ENCODE data around the gene KRT4. TPM values are rescaled to one million over a fixed set of nuclear protein-coding genes. Genes with fewer than 3 reads are reported as not detected.

KRT4 gene
- total RNA-seq, 1 donor from 2014 or later: not detected

GRCh38 chr12:52759695-52760094, 54.2 kb downstream of the KRT4 start:
- Histone ChIP-seq H3K36me3 (no peaks in the 10 kb centered on the region), H3K9ac (no peak overlapping the region), H3K79me2 (ENCODE audit: low read depth) (no peaks in the 10 kb centered on the region), H2AFZ (replicated peaks) (no peak overlapping the region), H3K27me3 (peaks cover 35% of the 10 kb centered on the region), H3K4me2 (no peak overlapping the region), H4K20me1 (ENCODE audit: low read depth) (no peaks in the 10 kb centered on the region), H3K4me3 (no peak overlapping the region), H3K9me3 (ENCODE audit: low read depth) (no peaks in the 10 kb centered on the region), H3K4me1 (no peaks in the 10 kb centered on the region), H3F3A (ENCODE audit: low read depth) (no peaks in the 10 kb centered on the region), H3K27ac (no peak overlapping the region)
- Mint-ChIP-seq H3K36me3 (no peaks in the 10 kb centered on the region), H3K9me3 (peaks cover 9% of the 10 kb centered on the region), H3K27ac (no peak overlapping the region), H3K4me1 (no peaks in the 10 kb centered on the region), H3K27me3 (ENCODE audit: insufficient read depth, low read depth) (peaks cover 3% of the 10 kb centered on the region), H3K4me3 (no peak overlapping the region)
- TF ChIP-seq EZH2 (IDR thresholded peaks at IDR 0.05): no peak
- TF ChIP-seq CTCF (IDR thresholded peaks at IDR 0.05): no peak
- TF ChIP-seq EZH2phosphoT487 (IDR thresholded peaks at IDR 0.05): no peak
- no peak for DNase-seq (ENCODE audit: low spot score)

DNA sequence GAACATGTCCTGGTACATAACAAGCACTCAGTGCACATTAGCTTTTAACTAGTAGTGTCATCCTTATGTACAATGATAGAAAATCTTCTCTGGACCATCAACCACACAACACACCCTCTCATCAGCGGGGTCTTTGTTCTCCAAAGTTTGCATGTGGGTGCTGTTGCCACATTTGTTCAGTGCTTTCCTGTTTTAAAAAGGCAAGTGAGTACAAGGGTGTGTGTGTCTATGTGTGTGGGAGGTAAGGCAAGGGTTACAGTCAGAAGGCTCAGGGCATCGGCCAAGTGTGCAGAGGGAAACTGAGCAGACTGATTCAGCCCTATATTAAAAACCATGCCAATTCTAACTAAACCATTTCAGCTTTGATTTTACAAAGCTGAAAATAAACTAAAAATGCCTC, 54.7 kb downstream of the KRT4 start:
- Histone ChIP-seq H3K79me2 (ENCODE audit: low read depth) (no peaks in the 10 kb centered on the region), H3K9ac (no peak overlapping the region), H3K4me2 (no peak overlapping the region), H2AFZ (replicated peaks) (no peak overlapping the region), H3K9me3 (ENCODE audit: low read depth) (no peaks in the 10 kb centered on the region), H3K27me3 (peaks cover 30% of the 10 kb centered on the region), H3K27ac (no peak overlapping the region), H3K36me3 (no peaks in the 10 kb centered on the region), H3F3A (ENCODE audit: low read depth) (no peaks in the 10 kb centered on the region), H3K4me1 (no peaks in the 10 kb centered on the region), H3K4me3 (no peak overlapping the region), H4K20me1 (ENCODE audit: low read depth) (no peaks in the 10 kb centered on the region)
- Mint-ChIP-seq H3K4me1 (no peaks in the 10 kb centered on the region), H3K27me3 (ENCODE audit: insufficient read depth, low read depth) (peaks cover 3% of the 10 kb centered on the region), H3K9me3 (peaks cover 9% of the 10 kb centered on the region), H3K4me3 (no peak overlapping the region), H3K27ac (no peak overlapping the region), H3K36me3 (no peaks in the 10 kb centered on the region)
- DNase-seq (ENCODE audit: low spot score): no peak
- no peak for TF ChIP-seq CTCF (IDR thresholded peaks at IDR 0.05)
- TF ChIP-seq EZH2 (IDR thresholded peaks at IDR 0.05): no peak
- no peak for TF ChIP-seq EZH2phosphoT487 (IDR thresholded peaks at IDR 0.05)

GRCh38 chr12:52757449-52758176, 56.3 kb downstream of the KRT4 start:
- H2AFZ ChIP-seq (replicated peaks): no peak overlapping the region
- Mint-ChIP-seq H3K27ac (no peak overlapping the region), H3K36me3 (no peaks in the 10 kb centered on the region), H3K4me3 (no peak overlapping the region), H3K4me1 (no peaks in the 10 kb centered on the region), H3K9me3 (peaks cover 9% of the 10 kb centered on the region), H3K27me3 (ENCODE audit: insufficient read depth, low read depth) (peaks cover 3% of the 10 kb centered on the region)
- H3K27me3 ChIP-seq: peaks cover 25% of the 10 kb centered on the region
- H3K9ac ChIP-seq: no peak overlapping the region
- no peaks in the 10 kb centered on the region for H3F3A ChIP-seq (ENCODE audit: low read depth)
- H3K36me3 ChIP-seq: no peaks in the 10 kb centered on the region
- no peak overlapping the region for H3K4me2 ChIP-seq
- H3K4me3 ChIP-seq: no peak overlapping the region
- TF ChIP-seq CTCF (IDR thresholded peaks at IDR 0.05) (no peak), EZH2phosphoT487 (IDR thresholded peaks at IDR 0.05) (no peak), EZH2 (IDR thresholded peaks at IDR 0.05) (no peak)
- no peaks in the 10 kb centered on the region for H4K20me1 ChIP-seq (ENCODE audit: low read depth)
- H3K9me3 ChIP-seq (ENCODE audit: low read depth): no peaks in the 10 kb centered on the region
- H3K4me1 ChIP-seq: no peaks in the 10 kb centered on the region
- H3K27ac ChIP-seq: no peak overlapping the region
- DNase-seq (ENCODE audit: low spot score): no peak
- H3K79me2 ChIP-seq (ENCODE audit: low read depth): no peaks in the 10 kb centered on the region

Small RNAs within 50 kb of the gene (small RNA-seq; reads per million reads assigned to genes)
- gene AC107016.2: not detected

Other genes with a start within 250 kb of the KRT4 start
- gene KRT74, start 240.3 kb downstream of the KRT4 start, total RNA-seq (ENCODE audit: low replicate concordance): not detected in 2 replicates
- not detected in 2 replicates for gene KRT72, start 212.7 kb downstream of the KRT4 start, total RNA-seq (ENCODE audit: low replicate concordance)
- gene KRT73, start 195.6 kb downstream of the KRT4 start, total RNA-seq (ENCODE audit: low replicate concordance): not detected in 2 replicates
- not detected in 2 replicates for gene KRT2, start 161.9 kb downstream of the KRT4 start, total RNA-seq (ENCODE audit: low replicate concordance)
- not detected in 2 replicates for gene KRT1, start 133.7 kb downstream of the KRT4 start, total RNA-seq (ENCODE audit: low replicate concordance)
- gene KRT77, start 110.6 kb downstream of the KRT4 start, total RNA-seq (ENCODE audit: low replicate concordance): 0.47 TPM in 1 of 2 replicates, not detected in the other
- not detected in 2 replicates for gene KRT76, start 36.8 kb downstream of the KRT4 start, total RNA-seq (ENCODE audit: low replicate concordance)
- gene KRT3, start 18.0 kb downstream of the KRT4 start, total RNA-seq (ENCODE audit: low replicate concordance): not detected in 2 replicates
- gene KRT79, start 20.2 kb upstream of the KRT4 start, total RNA-seq (ENCODE audit: low replicate concordance): not detected in 2 replicates
- not detected in 2 replicates for gene KRT78, start 34.9 kb upstream of the KRT4 start, total RNA-seq (ENCODE audit: low replicate concordance)
- gene KRT8, start 91.0 kb upstream of the KRT4 start, total RNA-seq (ENCODE audit: low replicate concordance): 168 and 184 TPM in 2 replicates
- 69.3 and 100 TPM in 2 replicates for gene KRT18, start 135.0 kb upstream of the KRT4 start, total RNA-seq (ENCODE audit: low replicate concordance)
- gene EIF4B, start 192.3 kb upstream of the KRT4 start, total RNA-seq (ENCODE audit: low replicate concordance): 774 and 833 TPM in 2 replicates
- 0.24 and 0.28 TPM in 2 replicates for gene TNS2, start 235.9 kb upstream of the KRT4 start, total RNA-seq (ENCODE audit: low replicate concordance)

Data from neural progenitor cell (in vitro differentiated cells).